ENCODE data around the gene HENMT1. TPM values are rescaled to one million over a fixed set of nuclear protein-coding genes. Genes with fewer than 3 reads are reported as not detected.

Gene HENMT1
- 9.9 and 10.6 TPM in 2 replicates for total RNA-seq (2022)
- percentile 62 among the genes with signal in this experiment for Bru-seq, nascent RNA
- BruChase-seq, experiment 1, labeled RNA remaining after a 6-hour chase = percentile 60 among the genes with signal in this experiment
- percentile 57 among the genes with signal in this experiment for BruChase-seq, experiment 2, labeled RNA remaining after a 2-hour chase
- long read RNA-seq, transcript HENMT1-203 (8 exons, 1,696 nt) = major isoform, 20 of 30 reads
- long read RNA-seq, partial matches to known transcripts = 0 of 30 reads
- long read RNA-seq, other reads (novel, unspliced or antisense) = 6 of 30 reads

DNA sequence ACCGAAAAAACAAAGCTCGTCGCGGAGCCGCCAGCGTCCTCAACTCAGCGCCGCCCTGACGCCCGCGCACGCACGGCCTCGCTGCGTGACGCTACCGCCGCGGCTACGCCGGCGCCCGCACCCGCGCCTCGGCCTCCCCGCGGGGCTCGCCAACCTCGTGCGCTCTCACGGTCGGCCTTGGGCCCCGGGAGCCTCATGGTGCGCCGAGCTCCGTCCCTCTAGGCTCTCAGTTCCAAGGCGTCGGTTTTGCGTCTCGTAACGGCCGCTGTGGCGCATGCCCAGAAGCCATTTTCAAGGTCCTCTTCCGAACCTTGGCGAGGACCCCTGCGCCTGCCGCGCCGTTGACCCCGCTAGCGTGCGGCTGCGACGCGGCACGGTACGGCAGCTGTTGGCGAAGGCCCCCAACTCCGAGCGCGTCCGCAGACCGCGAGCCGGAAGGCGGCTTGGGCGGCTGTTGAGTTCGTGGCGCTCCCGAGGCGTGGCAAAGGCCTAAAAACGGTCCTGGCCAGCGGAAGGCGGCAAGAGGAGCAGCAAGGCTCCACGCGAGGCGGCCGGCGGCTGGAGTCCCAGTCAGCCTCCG, at the start of gene HENMT1:
TSS of gene HENMT1 (minus strand) at position 64 of the 580 bp plus-strand sequence. CDS start 1,209 bp downstream, outside the sequence.
- DNase-seq = peak; percentile 45
- TSS peak; percentile 70 for BruUV-seq (replicated peaks)
- CTCF ChIA-PET = interaction anchor here (1.1 kb wide), 1 partner anchor 31 kb away, joined by 4 read pairs; the partner anchor contains the start of gene PRPF38B

DNA sequence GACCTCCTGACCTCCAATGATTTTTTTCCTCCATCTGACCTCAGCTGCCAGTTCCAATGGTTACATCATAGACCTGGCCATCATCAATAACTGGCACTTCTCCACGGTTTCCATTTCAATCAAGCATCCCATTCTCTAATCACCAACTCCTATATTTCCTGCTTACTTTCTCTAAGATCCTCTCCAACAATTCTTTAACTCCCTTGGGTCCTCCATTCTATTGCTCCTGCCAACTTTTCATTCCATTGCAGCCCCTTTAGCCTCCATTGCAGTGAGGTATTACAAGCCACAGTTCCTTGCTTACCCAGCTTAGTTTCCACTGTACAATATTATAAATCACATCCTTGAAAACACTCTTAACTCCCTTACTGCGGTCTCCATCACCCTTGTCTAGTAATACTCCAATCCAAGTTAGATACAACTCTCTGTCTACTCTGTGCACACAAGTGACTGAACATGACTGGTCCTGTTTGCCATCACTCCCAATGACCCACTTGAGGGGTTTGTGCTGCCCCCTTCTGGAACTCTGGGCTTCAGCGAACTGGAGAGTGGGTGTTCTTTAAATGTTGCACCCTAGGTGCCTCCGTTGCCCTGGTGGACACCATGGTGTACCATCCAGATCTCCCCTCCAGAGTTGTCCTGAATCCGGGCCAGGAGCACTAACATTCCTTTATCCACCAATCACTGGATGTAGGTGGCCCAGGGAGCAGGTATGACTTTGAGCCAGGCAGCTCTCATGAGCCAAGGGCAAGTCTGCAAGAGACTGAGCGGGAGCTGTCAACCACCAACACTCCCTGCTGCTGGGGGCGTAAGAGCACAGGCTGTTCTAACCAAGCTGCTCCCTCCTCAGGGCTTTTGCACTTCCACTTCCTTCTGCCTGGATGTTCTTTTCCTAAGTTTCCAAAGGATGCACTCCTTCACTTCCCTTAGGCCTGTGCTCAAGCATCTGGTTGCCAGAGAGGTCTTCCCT, 48.1 kb upstream of the HENMT1 start:
- H3K27ac Mint-ChIP-seq (ENCODE audit: unreplicated experiment) = no peak overlapping the region
- no peaks in the 10 kb centered on the region for H3K27me3 Mint-ChIP-seq (ENCODE audit: unreplicated experiment)
- H3K36me3 Mint-ChIP-seq (ENCODE audit: insufficient read depth, unreplicated experiment) = no peaks in the 10 kb centered on the region
- DNase-seq = no peak
- no peaks in the 10 kb centered on the region for H3K9me3 Mint-ChIP-seq (ENCODE audit: low read depth, unreplicated experiment)
- CTCF ChIA-PET = no interaction called here
- no peak overlapping the region for H3K4me3 Mint-ChIP-seq (ENCODE audit: low read depth, unreplicated experiment)
- intact Hi-C loops (cut with micrococcal nuclease; ENCODE audit: unreplicated experiment) = no loop called here
- TF ChIP-seq, protein P1, sequence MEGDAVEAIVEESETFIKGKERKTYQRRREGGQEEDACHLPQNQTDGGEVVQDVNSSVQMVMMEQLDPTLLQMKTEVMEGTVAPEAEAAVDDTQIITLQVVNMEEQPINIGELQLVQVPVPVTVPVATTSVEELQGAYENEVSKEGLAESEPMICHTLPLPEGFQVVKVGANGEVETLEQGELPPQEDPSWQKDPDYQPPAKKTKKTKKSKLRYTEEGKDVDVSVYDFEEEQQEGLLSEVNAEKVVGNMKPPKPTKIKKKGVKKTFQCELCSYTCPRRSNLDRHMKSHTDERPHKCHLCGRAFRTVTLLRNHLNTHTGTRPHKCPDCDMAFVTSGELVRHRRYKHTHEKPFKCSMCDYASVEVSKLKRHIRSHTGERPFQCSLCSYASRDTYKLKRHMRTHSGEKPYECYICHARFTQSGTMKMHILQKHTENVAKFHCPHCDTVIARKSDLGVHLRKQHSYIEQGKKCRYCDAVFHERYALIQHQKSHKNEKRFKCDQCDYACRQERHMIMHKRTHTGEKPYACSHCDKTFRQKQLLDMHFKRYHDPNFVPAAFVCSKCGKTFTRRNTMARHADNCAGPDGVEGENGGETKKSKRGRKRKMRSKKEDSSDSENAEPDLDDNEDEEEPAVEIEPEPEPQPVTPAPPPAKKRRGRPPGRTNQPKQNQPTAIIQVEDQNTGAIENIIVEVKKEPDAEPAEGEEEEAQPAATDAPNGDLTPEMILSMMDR (IDR thresholded peaks at IDR 0.05; ENCODE audit: unreplicated experiment) = no peak
- BruUV-seq (replicated peaks) = no TSS peak
- no peaks in the 10 kb centered on the region for H3K4me1 Mint-ChIP-seq (ENCODE audit: low read depth, unreplicated experiment)

More for the DNA sequence above, at the start of gene HENMT1:
- no peaks in the 10 kb centered on the region for H3K27me3 Mint-ChIP-seq (ENCODE audit: unreplicated experiment)
- H3K4me3 Mint-ChIP-seq (ENCODE audit: low read depth, unreplicated experiment) = peak within 1 kb of the TSS; percentile 74
- H3K9me3 Mint-ChIP-seq (ENCODE audit: low read depth, unreplicated experiment) = no peaks in the 10 kb centered on the region
- TF ChIP-seq, protein P1 (IDR thresholded peaks at IDR 0.05; ENCODE audit: unreplicated experiment) = no peak
- peak within 1 kb of the TSS; percentile 61 for H3K27ac Mint-ChIP-seq (ENCODE audit: unreplicated experiment)
- intact Hi-C loops (cut with micrococcal nuclease; ENCODE audit: unreplicated experiment) = no loop called here
- no peaks in the 10 kb centered on the region for H3K4me1 Mint-ChIP-seq (ENCODE audit: low read depth, unreplicated experiment)
- peaks cover 12% of the 10 kb centered on the region for H3K36me3 Mint-ChIP-seq (ENCODE audit: insufficient read depth, unreplicated experiment)

GRCh38 chr1:108706643-108707042, 45.8 kb upstream of the HENMT1 start:
- TF ChIP-seq, protein P1 (IDR thresholded peaks at IDR 0.05; ENCODE audit: unreplicated experiment) = no peak
- intact Hi-C loops (cut with micrococcal nuclease; ENCODE audit: unreplicated experiment) = no loop called here
- no peaks in the 10 kb centered on the region for H3K9me3 Mint-ChIP-seq (ENCODE audit: low read depth, unreplicated experiment)
- H3K27ac Mint-ChIP-seq (ENCODE audit: unreplicated experiment) = no peak overlapping the region
- DNase-seq = no peak
- peaks cover 7% of the 10 kb centered on the region for H3K36me3 Mint-ChIP-seq (ENCODE audit: insufficient read depth, unreplicated experiment)
- H3K27me3 Mint-ChIP-seq (ENCODE audit: unreplicated experiment) = no peaks in the 10 kb centered on the region
- no peak overlapping the region for H3K4me3 Mint-ChIP-seq (ENCODE audit: low read depth, unreplicated experiment)
- H3K4me1 Mint-ChIP-seq (ENCODE audit: low read depth, unreplicated experiment) = no peaks in the 10 kb centered on the region
- no TSS peak for BruUV-seq (replicated peaks)
- CTCF ChIA-PET = no interaction called here

- H3K4me3 Mint-ChIP-seq (ENCODE audit: low read depth, unreplicated experiment) = no peak overlapping the region
- CTCF ChIA-PET = no interaction called here
Observed at GRCh38 chr1:108704496-108704895, 43.6 kb upstream of the HENMT1 start.

More at GRCh38 chr1:108704496-108704895, 43.6 kb upstream of the HENMT1 start:
- intact Hi-C loops (cut with micrococcal nuclease; ENCODE audit: unreplicated experiment) = no loop called here
- Mint-ChIP-seq H3K36me3 (ENCODE audit: insufficient read depth, unreplicated experiment) (peaks cover 23% of the 10 kb centered on the region), H3K27ac (ENCODE audit: unreplicated experiment) (no peak overlapping the region), H3K9me3 (ENCODE audit: low read depth, unreplicated experiment) (no peaks in the 10 kb centered on the region), H3K4me1 (ENCODE audit: low read depth, unreplicated experiment) (no peaks in the 10 kb centered on the region), H3K27me3 (ENCODE audit: unreplicated experiment) (no peaks in the 10 kb centered on the region)
- TF ChIP-seq, protein P1 (IDR thresholded peaks at IDR 0.05; ENCODE audit: unreplicated experiment) = no peak
- BruUV-seq (replicated peaks) = no TSS peak
- peak; percentile 15 for DNase-seq

Measured in Calu3 (cell line).